Measurements from ENCODE around the gene PDCD2L.

DNA sequence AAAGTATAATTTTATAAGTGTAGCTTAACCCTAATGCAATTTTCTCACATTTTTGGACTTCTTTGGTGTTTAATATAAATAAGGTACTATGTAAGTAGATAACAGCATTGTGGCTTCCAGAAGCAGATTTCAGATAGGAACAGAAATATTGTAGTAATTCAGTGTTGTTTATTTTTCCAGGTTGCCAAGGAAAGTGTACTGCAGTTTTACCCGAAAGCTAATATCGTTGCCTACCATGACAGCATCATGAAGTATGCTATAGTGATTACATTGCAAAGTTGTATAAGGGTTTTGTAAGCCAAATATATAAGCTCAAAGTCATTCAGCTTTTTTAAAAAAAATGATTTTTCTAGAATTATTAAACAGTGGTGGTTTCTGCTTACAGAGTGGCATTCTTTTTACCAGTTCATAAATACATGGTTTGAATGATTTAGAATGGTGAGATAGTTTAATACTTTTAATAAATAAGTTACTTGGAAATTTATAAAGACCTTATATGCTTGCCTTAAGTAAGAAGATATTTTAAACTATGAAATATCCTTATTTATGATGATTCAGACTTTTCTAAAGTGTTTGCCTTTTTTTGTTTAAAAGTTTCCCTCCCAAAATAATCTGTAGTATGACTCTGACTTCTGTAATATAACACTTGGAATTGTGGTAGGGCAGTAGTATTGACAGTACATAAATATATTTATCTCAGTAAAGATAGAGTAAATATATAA lies 27.6 kb downstream of the PDCD2L start:
- TF ChIP-seq, protein P1, sequence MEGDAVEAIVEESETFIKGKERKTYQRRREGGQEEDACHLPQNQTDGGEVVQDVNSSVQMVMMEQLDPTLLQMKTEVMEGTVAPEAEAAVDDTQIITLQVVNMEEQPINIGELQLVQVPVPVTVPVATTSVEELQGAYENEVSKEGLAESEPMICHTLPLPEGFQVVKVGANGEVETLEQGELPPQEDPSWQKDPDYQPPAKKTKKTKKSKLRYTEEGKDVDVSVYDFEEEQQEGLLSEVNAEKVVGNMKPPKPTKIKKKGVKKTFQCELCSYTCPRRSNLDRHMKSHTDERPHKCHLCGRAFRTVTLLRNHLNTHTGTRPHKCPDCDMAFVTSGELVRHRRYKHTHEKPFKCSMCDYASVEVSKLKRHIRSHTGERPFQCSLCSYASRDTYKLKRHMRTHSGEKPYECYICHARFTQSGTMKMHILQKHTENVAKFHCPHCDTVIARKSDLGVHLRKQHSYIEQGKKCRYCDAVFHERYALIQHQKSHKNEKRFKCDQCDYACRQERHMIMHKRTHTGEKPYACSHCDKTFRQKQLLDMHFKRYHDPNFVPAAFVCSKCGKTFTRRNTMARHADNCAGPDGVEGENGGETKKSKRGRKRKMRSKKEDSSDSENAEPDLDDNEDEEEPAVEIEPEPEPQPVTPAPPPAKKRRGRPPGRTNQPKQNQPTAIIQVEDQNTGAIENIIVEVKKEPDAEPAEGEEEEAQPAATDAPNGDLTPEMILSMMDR (IDR thresholded peaks at IDR 0.05; ENCODE audit: insufficient read depth, low read length, poor library complexity, severe bottlenecking), result no peak
- no peak for TF ChIP-seq EZH2phosphoT487 (conservative IDR thresholded peaks at IDR 0.05; ENCODE audit: low read length)
